GM12865 (cell line): ENCODE data around the gene DCTN3.

ENCODE experiments used
- DNase-seq: peaks from one replicate; pipeline ENCODE4 v3.0.0; 2010; ENCODE audit warnings: low read depth
- H3K4me3 ChIP-seq: 2 replicates; pipeline ENCODE4 v1.5.1; 2011; ENCODE audit warnings: mild to moderate bottlenecking, low read depth, low read length, control low read depth
- CTCF ChIP-seq: IDR thresholded peaks from 2 replicates; pipeline ENCODE4 v1.5.1; 2011; ENCODE audit warnings: low read length, control low read depth, low read depth, inconsistent platforms; ENCODE audit not compliant: insufficient read depth; ENCODE audit errors: missing control alignments

DCTN3 gene

GRCh38 chr9:34575862-34576596 lies 44.3 kb downstream of the DCTN3 start:
- no peak for TF ChIP-seq CTCF
- H3K4me3 ChIP-seq = no peak overlapping the region
- no peak for DNase-seq

GRCh38 chr9:34575241-34575640 lies 45.1 kb downstream of the DCTN3 start:
- no peak for DNase-seq
- no peak overlapping the region for H3K4me3 ChIP-seq
- TF ChIP-seq CTCF = no peak

- no peak for DNase-seq
- H3K4me3 ChIP-seq = no peak overlapping the region
- TF ChIP-seq CTCF = no peak
Measured at GRCh38 chr9:34574571-34574970, 45.7 kb downstream of the DCTN3 start.

- TF ChIP-seq CTCF = no peak
- H3K4me3 ChIP-seq = no peak overlapping the region
- DNase-seq = no peak
Measured at GRCh38 chr9:34573599-34574325, 46.5 kb downstream of the DCTN3 start.

- no peak for DNase-seq
- no peak for TF ChIP-seq CTCF
- H3K4me3 ChIP-seq = no peak overlapping the region
Measured at GRCh38 chr9:34572628-34573027, 47.7 kb downstream of the DCTN3 start.

- TF ChIP-seq CTCF = no peak
- DNase-seq = no peak
- no peak overlapping the region for H3K4me3 ChIP-seq
Measured at GRCh38 chr9:34572092-34572491, 48.2 kb downstream of the DCTN3 start.
